CD14-positive monocyte (primary cell): Measurements from ENCODE around the gene PLEKHA3. TPM values are rescaled to one million over a fixed set of nuclear protein-coding genes. Genes with fewer than 3 reads are reported as not detected.

Experiments
- DNase-seq, 3 donors: peaks; one replicate each; pipeline ENCODE4 v3.0.0-alpha.2; 2011 to 2022
- H2AFZ ChIP-seq: 2 replicates; pipeline ENCODE4 v1.6.0; 2012; ENCODE audit warnings: mild to moderate bottlenecking, low read depth, low read length, inconsistent platforms; ENCODE audit not compliant: insufficient read depth, poor library complexity, severe bottlenecking
- H3K27ac ChIP-seq, 2 donors: 1 replicate in 1 of 2; 2 replicates in 1 of 2; pipeline ENCODE4 v1.5.1; 2012 to 2013; ENCODE audit warnings: low read length in 2 of 2, control low read depth in 1 of 2, inconsistent platforms in 1 of 2, low read depth in 1 of 2, mild to moderate bottlenecking in 1 of 2
- H3K27me3 ChIP-seq, 2 donors: one replicate each; pipeline versions ENCODE4 v1.6.0 to v1.6.1; 2011 to 2013; ENCODE audit warnings: low read length in 2 of 2; ENCODE audit not compliant: control insufficient read depth in 2 of 2, insufficient read depth in 2 of 2
- H3K36me3 ChIP-seq, 2 donors: replicated peaks in 1 of 2; 1 replicate in 1 of 2; 2 replicates in 1 of 2; pipeline versions ENCODE4 v1.5.1 to v1.6.1; 2012 to 2013; ENCODE audit warnings: low read length in 2 of 2, control low read depth in 1 of 2, inconsistent platforms in 1 of 2, mild to moderate bottlenecking in 1 of 2; ENCODE audit not compliant: insufficient read depth in 2 of 2, control insufficient read depth in 1 of 2
- H3K4me1 ChIP-seq, 2 donors: 1 replicate in 1 of 2; 2 replicates in 1 of 2; pipeline versions ENCODE4 v1.5.1 to v1.6.1; 2012 to 2013; ENCODE audit warnings: low read length in 2 of 2, control low read depth in 1 of 2, inconsistent platforms in 1 of 2, mild to moderate bottlenecking in 1 of 2, moderate library complexity in 1 of 2; ENCODE audit not compliant: insufficient read depth in 2 of 2, control insufficient read depth in 1 of 2
- H3K4me2 ChIP-seq: replicated peaks from 2 replicates; pipeline ENCODE3; 2012; ENCODE audit warnings: low read length, moderate library complexity, mild to moderate bottlenecking; ENCODE audit not compliant: poor library complexity, severe bottlenecking; ENCODE audit errors: extremely low read depth
- H3K4me3 ChIP-seq, 3 experiments: fragments of 200-600 bp in 1 of 3; sonication (generic) in 1 of 3; replicated peaks in 1 of 3; 1 replicate in 2 of 3; 2 replicates in 1 of 3; pipeline ENCODE4 v1.5.1; 2011 to 2013; ENCODE audit warnings: low read length in 3 of 3, mild to moderate bottlenecking in 3 of 3, control low read depth in 2 of 3, low read depth in 2 of 3, inconsistent platforms in 1 of 3, moderate library complexity in 1 of 3
- H3K79me2 ChIP-seq: 2 replicates; pipeline ENCODE4 v1.6.0; 2012; ENCODE audit warnings: mild to moderate bottlenecking, control low read depth, inconsistent platforms, low read length, moderate library complexity; ENCODE audit not compliant: insufficient read depth
- H3K9ac ChIP-seq: 2 replicates; pipeline ENCODE4 v1.6.0; 2017; ENCODE audit warnings: low read length, mild to moderate bottlenecking; ENCODE audit not compliant: insufficient read depth, poor library complexity, severe bottlenecking
- H3K9me3 ChIP-seq, 2 donors: replicated peaks in 1 of 2; 1 replicate in 1 of 2; 2 replicates in 1 of 2; pipeline versions ENCODE4 v1.5.1 to v1.6.1; 2012 to 2013; ENCODE audit warnings: low read length in 2 of 2, control low read depth in 1 of 2; ENCODE audit not compliant: control insufficient read depth in 1 of 2, insufficient read depth in 1 of 2
- H4K20me1 ChIP-seq: 2 replicates; pipeline ENCODE4 v1.6.0; 2012; ENCODE audit warnings: mild to moderate bottlenecking, low read length, control low read depth, moderate library complexity; ENCODE audit not compliant: insufficient read depth
- H3K27ac Mint-ChIP-seq, 7 donors: one replicate each; pipeline ENCODE4 v1.8.0; 2020; ENCODE audit warnings: mild to moderate bottlenecking in 7 of 7, mixed read lengths in 7 of 7, moderate library complexity in 6 of 7, inconsistent platforms in 2 of 7
- H3K27me3 Mint-ChIP-seq, 3 donors: one replicate each; pipeline ENCODE4 v1.8.0; 2021 to 2022; ENCODE audit warnings: low read depth in 3 of 3, mild to moderate bottlenecking in 3 of 3, mixed read lengths in 3 of 3, moderate library complexity in 3 of 3, inconsistent platforms in 1 of 3
- H3K36me3 Mint-ChIP-seq, 2 donors: one replicate each; pipeline ENCODE4 v1.8.0; 2020; ENCODE audit warnings: mixed read lengths in 2 of 2, inconsistent platforms in 1 of 2, mild to moderate bottlenecking in 1 of 2
- H3K4me1 Mint-ChIP-seq: one replicate; pipeline ENCODE4 v1.8.0; 2020; ENCODE audit warnings: mild to moderate bottlenecking, mixed read lengths
- H3K4me3 Mint-ChIP-seq, 2 donors: one replicate each; pipeline ENCODE4 v1.8.0; 2020; ENCODE audit warnings: mild to moderate bottlenecking in 2 of 2, mixed read lengths in 2 of 2, moderate library complexity in 1 of 2
- H3K9me3 Mint-ChIP-seq, 7 donors: one replicate each; pipeline ENCODE4 v1.8.0; 2020 to 2022; ENCODE audit warnings: mixed read lengths in 7 of 7, mild to moderate bottlenecking in 6 of 7, moderate library complexity in 6 of 7, inconsistent platforms in 2 of 7
- WGBS: methylation state at CpG from one replicate; pipeline ENCODE4 v1.1.5; 2013; ENCODE audit warnings: missing lambda C conversion rate; ENCODE audit not compliant: insufficient coverage; 5-methylcytosine and 5-hydroxymethylcytosine counted together
- intact Hi-C, 2 donors: fragments of 100-400 bp; cut with micrococcal nuclease; formaldehyde crosslinking; loops; one replicate each; pipeline versions ENCODE4 v1.15.0 to v1.15.1; 2023
- polyA plus RNA-seq, 3 donors: library from polyadenylated mRNA; depleted of rRNA in 1 of 3; unstranded in 2 of 3; stranded (reverse) in 1 of 3; fragments of 300-500 nt in 2 of 3; fragments of >200 nt in 1 of 3; fragmentation: Illumina TruSeq in 2 of 3; gene quantifications; 1 replicate in 2 of 3; 2 replicates in 1 of 3; pipeline ENCODE4 v1.2.3, GENCODE V29; 2012 to 2021
- TF ChIP-seq, protein P1 (sequence below): fragments of 200-600 bp; IDR thresholded peaks from one replicate; pipeline ENCODE4 v1.8.0; 2022; ENCODE audit warnings: antibody characterized with exemption, mild to moderate bottlenecking

PLEKHA3 gene
- polyA plus RNA-seq, 3 donors: 5.3 to 14.1 (median 13.4) TPM

DNA sequence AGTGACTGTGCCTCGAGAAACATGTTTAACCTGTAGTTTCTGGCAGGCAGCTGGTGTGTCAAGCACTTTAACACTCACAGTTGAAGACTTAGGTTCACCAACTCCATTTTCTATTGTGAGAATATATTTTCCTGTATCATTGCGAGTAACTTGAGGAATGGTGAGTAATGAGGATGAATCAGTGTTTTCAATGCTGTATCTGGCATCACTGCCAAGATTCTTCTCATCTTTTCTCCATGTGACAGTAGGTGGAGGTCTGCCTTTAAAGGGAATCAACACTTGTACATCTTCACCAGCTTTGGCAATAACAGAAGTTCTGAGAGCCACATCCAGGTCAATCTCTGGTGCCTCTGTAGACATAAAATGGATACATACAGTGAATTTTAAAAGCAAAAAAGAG, 72.8 kb downstream of the PLEKHA3 start:
- no peak overlapping the region for H3K9ac ChIP-seq
- H3K27ac Mint-ChIP-seq: no peak overlapping the region
- H3K79me2 ChIP-seq: no peaks in the 10 kb centered on the region
- TF ChIP-seq, protein P1, sequence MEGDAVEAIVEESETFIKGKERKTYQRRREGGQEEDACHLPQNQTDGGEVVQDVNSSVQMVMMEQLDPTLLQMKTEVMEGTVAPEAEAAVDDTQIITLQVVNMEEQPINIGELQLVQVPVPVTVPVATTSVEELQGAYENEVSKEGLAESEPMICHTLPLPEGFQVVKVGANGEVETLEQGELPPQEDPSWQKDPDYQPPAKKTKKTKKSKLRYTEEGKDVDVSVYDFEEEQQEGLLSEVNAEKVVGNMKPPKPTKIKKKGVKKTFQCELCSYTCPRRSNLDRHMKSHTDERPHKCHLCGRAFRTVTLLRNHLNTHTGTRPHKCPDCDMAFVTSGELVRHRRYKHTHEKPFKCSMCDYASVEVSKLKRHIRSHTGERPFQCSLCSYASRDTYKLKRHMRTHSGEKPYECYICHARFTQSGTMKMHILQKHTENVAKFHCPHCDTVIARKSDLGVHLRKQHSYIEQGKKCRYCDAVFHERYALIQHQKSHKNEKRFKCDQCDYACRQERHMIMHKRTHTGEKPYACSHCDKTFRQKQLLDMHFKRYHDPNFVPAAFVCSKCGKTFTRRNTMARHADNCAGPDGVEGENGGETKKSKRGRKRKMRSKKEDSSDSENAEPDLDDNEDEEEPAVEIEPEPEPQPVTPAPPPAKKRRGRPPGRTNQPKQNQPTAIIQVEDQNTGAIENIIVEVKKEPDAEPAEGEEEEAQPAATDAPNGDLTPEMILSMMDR: no peak
- no peak overlapping the region for H3K4me2 ChIP-seq
- no peak overlapping the region for H3K4me3 Mint-ChIP-seq
- H3K36me3 Mint-ChIP-seq: peaks cover 7 to 16% of the 10 kb centered on the region in 2 donors
- H3K9me3 Mint-ChIP-seq: peaks cover 0 to 6% (median under 1%) of the 10 kb centered on the region in 7 donors
- DNase-seq: no peak
- H3K4me1 ChIP-seq: no peaks in the 10 kb centered on the region
- no CpG with 5 or more reads among the region's 2 CpGs for WGBS
- no peak overlapping the region for H3K27ac ChIP-seq
- no peaks in the 10 kb centered on the region for H3K27me3 Mint-ChIP-seq
- H2AFZ ChIP-seq: no peak overlapping the region
- intact Hi-C loops: no loop called here
- peaks cover 0 to 5% of the 10 kb centered on the region in 2 donors for H3K36me3 ChIP-seq
- peaks cover 8% of the 10 kb centered on the region for H3K4me1 Mint-ChIP-seq
- no peaks in the 10 kb centered on the region for H4K20me1 ChIP-seq
- H3K4me3 ChIP-seq: no peak overlapping the region
- H3K9me3 ChIP-seq: peaks cover 4 to 7% of the 10 kb centered on the region in 2 donors
- H3K27me3 ChIP-seq: no peaks in the 10 kb centered on the region

Other genes starting within 250 kb of the PLEKHA3 start
- 10 to 100 TPM; 21.0 to 35.8 (median 35.4) TPM for gene PRKRA, start 29.3 kb upstream of the PLEKHA3 start, polyA plus RNA-seq
- 1 to 10 TPM in 1 of 3 donors, not detected in 2; 1.4 TPM for gene PJVK, start 29.1 kb upstream of the PLEKHA3 start, polyA plus RNA-seq
- 1 to 10 TPM in 1 of 3 donors, under 1 TPM in 2; 0.25 to 1.6 (median 0.57) TPM for gene FKBP7, start 1.9 kb upstream of the PLEKHA3 start, polyA plus RNA-seq